ENCODE measurements around the gene SYNE2. TPM values are rescaled to one million over a fixed set of nuclear protein-coding genes. Genes with fewer than 3 reads are reported as not detected.

Gene SYNE2
- polyA plus RNA-seq, 1 donor from 2014 or later, result 82.3 TPM

GRCh38 chr14:64080452-64080851 is 227.6 kb downstream of the SYNE2 start:
- Histone ChIP-seq H2AFZ (ENCODE audit: low read depth, low read length) (no peak overlapping the region), H3K79me2 (replicated peaks; ENCODE audit: insufficient read depth, low read length) (no peaks in the 10 kb centered on the region), H3K9me3 (ENCODE audit: low read length) (no peaks in the 10 kb centered on the region), H3K27ac (ENCODE audit: low read length) (no peak overlapping the region), H3K4me3 (ENCODE audit: low read length) (no peak overlapping the region), H3K9me2 (ENCODE audit: insufficient read depth, low read length) (no peaks in the 10 kb centered on the region), H3K27me3 (ENCODE audit: insufficient read depth, low read depth, low read length) (no peaks in the 10 kb centered on the region), H3K9ac (ENCODE audit: low read length) (no peak overlapping the region), H3F3A (ENCODE audit: insufficient read depth, low read length, poor library complexity, severe bottlenecking) (no peaks in the 10 kb centered on the region), H4K20me1 (ENCODE audit: insufficient read depth) (no peaks in the 10 kb centered on the region), H3K4me2 (ENCODE audit: low read length) (no peak overlapping the region), H3K36me3 (ENCODE audit: insufficient read depth, low read length) (no peaks in the 10 kb centered on the region)
- TF ChIP-seq SMC3 (conservative IDR thresholded peaks at IDR 0.05; ENCODE audit: poor library complexity) (no peak), POLR2AphosphoS5 (IDR thresholded peaks at IDR 0.05) (no peak), MXI1 (conservative IDR thresholded peaks at IDR 0.05; ENCODE audit: poor library complexity, severe bottlenecking) (no peak), EP300 (conservative IDR thresholded peaks at IDR 0.05; ENCODE audit: poor library complexity, severe bottlenecking) (no peak), RAD21 (conservative IDR thresholded peaks at IDR 0.05) (no peak), EZH2 (IDR thresholded peaks at IDR 0.05; ENCODE audit: borderline replicate concordance, insufficient read depth, low read length, poor library complexity, severe bottlenecking) (no peak), REST (IDR thresholded peaks at IDR 0.05; ENCODE audit: borderline replicate concordance) (no peak)

GRCh38 chr14:64081174-64081746 is 228.5 kb downstream of the SYNE2 start:
- Histone ChIP-seq H3K27me3 (ENCODE audit: insufficient read depth, low read depth, low read length) (no peaks in the 10 kb centered on the region), H3K4me2 (ENCODE audit: low read length) (no peak overlapping the region), H3F3A (ENCODE audit: insufficient read depth, low read length, poor library complexity, severe bottlenecking) (no peaks in the 10 kb centered on the region), H3K9me2 (ENCODE audit: insufficient read depth, low read length) (no peaks in the 10 kb centered on the region), H3K79me2 (replicated peaks; ENCODE audit: insufficient read depth, low read length) (no peaks in the 10 kb centered on the region), H3K4me3 (ENCODE audit: low read length) (no peak overlapping the region), H3K9me3 (ENCODE audit: low read length) (no peaks in the 10 kb centered on the region), H3K27ac (ENCODE audit: low read length) (no peak overlapping the region), H3K9ac (ENCODE audit: low read length) (no peak overlapping the region), H2AFZ (ENCODE audit: low read depth, low read length) (no peak overlapping the region), H3K36me3 (ENCODE audit: insufficient read depth, low read length) (no peaks in the 10 kb centered on the region), H4K20me1 (ENCODE audit: insufficient read depth) (no peaks in the 10 kb centered on the region)
- no peak for TF ChIP-seq REST (IDR thresholded peaks at IDR 0.05; ENCODE audit: borderline replicate concordance)
- no peak for TF ChIP-seq POLR2AphosphoS5 (IDR thresholded peaks at IDR 0.05)
- no peak for TF ChIP-seq RAD21 (conservative IDR thresholded peaks at IDR 0.05)
- TF ChIP-seq SMC3 (conservative IDR thresholded peaks at IDR 0.05; ENCODE audit: poor library complexity), result no peak
- no peak for TF ChIP-seq TAF1 (IDR thresholded peaks at IDR 0.05; ENCODE audit: low read depth)
- TF ChIP-seq EZH2 (IDR thresholded peaks at IDR 0.05; ENCODE audit: borderline replicate concordance, insufficient read depth, low read length, poor library complexity, severe bottlenecking), result no peak
- TF ChIP-seq MXI1 (conservative IDR thresholded peaks at IDR 0.05; ENCODE audit: poor library complexity, severe bottlenecking), result no peak
- TF ChIP-seq CTCF (IDR thresholded peaks at IDR 0.05; ENCODE audit: poor library complexity, severe bottlenecking), result no peak
- TF ChIP-seq EP300 (conservative IDR thresholded peaks at IDR 0.05; ENCODE audit: poor library complexity, severe bottlenecking), result no peak

Measured in neural cell (in vitro differentiated cells).